Stimulated activated CD8-positive, alpha-beta memory T cell treated with anti-CD3 and anti-CD28 coated beads, Interleukin-15, amount 100 ng/mL, for 48 hours (primary cell): Measurements from ENCODE around the gene SLC36A2.
"Not testable (repeated sequence)": the region's sequence is repeated elsewhere in the genome, so short reads cannot be mapped to it uniquely, and the experiment has no call there.

Experiments used
- DNase-seq, 2 donors: peaks; one replicate each; pipeline ENCODE4 v3.0.0-alpha.2; 2020; ENCODE audit warnings: low read depth in 2 of 2

SLC36A2 gene

GRCh38 chr5:151326266-151326665 is 21.1 kb downstream of the SLC36A2 start:
- DNase-seq = no peak

GRCh38 chr5:151320481-151320880 is 26.9 kb downstream of the SLC36A2 start:
- DNase-seq = no peak

GRCh38 chr5:151318850-151319732 is 28.3 kb downstream of the SLC36A2 start:
- DNase-seq = no peak

GRCh38 chr5:151317871-151318270 is 29.5 kb downstream of the SLC36A2 start:
- DNase-seq = no peak

- peak; percentile 17 to 26 for DNase-seq
Observed at GRCh38 chr5:151315998-151316597, 31.3 kb downstream of the SLC36A2 start.

- DNase-seq = no peak
Observed at GRCh38 chr5:151313357-151313756, 34.0 kb downstream of the SLC36A2 start.

GRCh38 chr5:151312756-151313324 is 34.5 kb downstream of the SLC36A2 start:
- DNase-seq = no peak

- no peak for DNase-seq
Observed at GRCh38 chr5:151310932-151311331, 36.4 kb downstream of the SLC36A2 start.

GRCh38 chr5:151309821-151310220 is 37.5 kb downstream of the SLC36A2 start:
- not testable (repeated sequence) for DNase-seq

GRCh38 chr5:151309266-151309665 is 38.1 kb downstream of the SLC36A2 start:
- DNase-seq = not testable (repeated sequence)

GRCh38 chr5:151303666-151304065 is 43.7 kb downstream of the SLC36A2 start, which contains the start of gene SLC36A3:
SLC36A3 (minus strand) TSS chr5:151303766; CDS start chr5:151303354, 412 bp downstream.
- no peak for DNase-seq

GRCh38 chr5:151298063-151298855 is 49.1 kb downstream of the SLC36A2 start:
- DNase-seq = no peak

GRCh38 chr5:151296974-151297373 is 50.4 kb downstream of the SLC36A2 start:
- DNase-seq = no peak

- DNase-seq = no peak
Observed at GRCh38 chr5:151296478-151296830, 50.9 kb downstream of the SLC36A2 start.

GRCh38 chr5:151295791-151296477 is 51.4 kb downstream of the SLC36A2 start:
- DNase-seq = no peak

- no peak for DNase-seq
Observed at GRCh38 chr5:151295138-151295537, 52.2 kb downstream of the SLC36A2 start.

- no peak for DNase-seq
Observed at GRCh38 chr5:151293624-151294023, 53.7 kb downstream of the SLC36A2 start.

GRCh38 chr5:151288180-151288579 is 59.2 kb downstream of the SLC36A2 start:
- DNase-seq = no peak

GRCh38 chr5:151286246-151286645 is 61.1 kb downstream of the SLC36A2 start:
- DNase-seq = no peak

GRCh38 chr5:151285683-151286082 is 61.7 kb downstream of the SLC36A2 start:
- no peak for DNase-seq

- no peak for DNase-seq
Observed at GRCh38 chr5:151284392-151284967, 62.9 kb downstream of the SLC36A2 start.
